GM20000 (cell line): ENCODE data around the gene G3BP1.

Experiments used
- DNase-seq: peaks from one replicate; pipeline ENCODE4 v3.0.0; 2012; ENCODE audit warnings: low spot score
- CTCF ChIP-seq: IDR thresholded peaks from 2 replicates; pipeline ENCODE4 v1.5.1; 2012; ENCODE audit warnings: mild to moderate bottlenecking, control low read depth; ENCODE audit errors: extremely low read depth, missing control alignments

Gene G3BP1

GRCh38 chr5:151795426-151795825 lies 23.7 kb downstream of the G3BP1 start:
- TF ChIP-seq CTCF = no peak
- DNase-seq = no peak

GRCh38 chr5:151798674-151799073 lies 26.9 kb downstream of the G3BP1 start:
- DNase-seq = no peak
- no peak for TF ChIP-seq CTCF

GRCh38 chr5:151799407-151799806 lies 27.7 kb downstream of the G3BP1 start:
- no peak for TF ChIP-seq CTCF
- no peak for DNase-seq

- no peak for TF ChIP-seq CTCF
- DNase-seq = no peak
These were observed 28.8 kb downstream of the G3BP1 start for GRCh38 chr5:151800532-151800931.

GRCh38 chr5:151805414-151806223 lies 33.9 kb downstream of the G3BP1 start:
- DNase-seq = no peak
- TF ChIP-seq CTCF = no peak

- no peak for TF ChIP-seq CTCF
These were observed 36.9 kb downstream of the G3BP1 start for GRCh38 chr5:151808451-151809169.

GRCh38 chr5:151810449-151810848 lies 38.7 kb downstream of the G3BP1 start:
- DNase-seq = no peak
- TF ChIP-seq CTCF = no peak

More at GRCh38 chr5:151808451-151809169, 36.9 kb downstream of the G3BP1 start:
- no peak for DNase-seq
